Immature natural killer cell (primary cell): ENCODE measurements around the gene ZNF891. TPM values are rescaled to one million over a fixed set of nuclear protein-coding genes. Genes with fewer than 3 reads are reported as not detected.

Experiments
- DNase-seq, 3 donors: peaks; one replicate each; pipeline ENCODE4 v3.0.0; 2022; ENCODE audit warnings: mixed read lengths in 1 of 3
- H3K27ac Mint-ChIP-seq, 6 donors: one replicate each; pipeline ENCODE4 v1.8.0; 2020; ENCODE audit warnings: mixed read lengths in 6 of 6, mild to moderate bottlenecking in 5 of 6, inconsistent platforms in 4 of 6, moderate library complexity in 3 of 6
- H3K27me3 Mint-ChIP-seq, 3 donors: one replicate each; pipeline ENCODE4 v1.8.0; 2020 to 2021; ENCODE audit warnings: low read depth in 3 of 3, mild to moderate bottlenecking in 3 of 3, mixed read lengths in 3 of 3, moderate library complexity in 3 of 3, inconsistent platforms in 1 of 3
- H3K36me3 Mint-ChIP-seq, 3 donors: one replicate each; pipeline ENCODE4 v1.8.0; 2020; ENCODE audit warnings: mixed read lengths in 3 of 3, inconsistent platforms in 2 of 3, mild to moderate bottlenecking in 2 of 3
- H3K4me1 Mint-ChIP-seq, 2 donors: one replicate each; pipeline ENCODE4 v1.8.0; 2020; ENCODE audit warnings: inconsistent platforms in 2 of 2, mild to moderate bottlenecking in 2 of 2, mixed read lengths in 2 of 2, moderate library complexity in 1 of 2
- H3K4me3 Mint-ChIP-seq, 5 donors: one replicate each; pipeline ENCODE4 v1.8.0; 2020; ENCODE audit warnings: mild to moderate bottlenecking in 5 of 5, mixed read lengths in 5 of 5, inconsistent platforms in 3 of 5, moderate library complexity in 3 of 5
- H3K9me3 Mint-ChIP-seq, 6 donors: one replicate each; pipeline ENCODE4 v1.8.0; 2020; ENCODE audit warnings: mild to moderate bottlenecking in 6 of 6, mixed read lengths in 6 of 6, inconsistent platforms in 4 of 6, moderate library complexity in 3 of 6
- polyA plus RNA-seq, 3 donors: library from polyadenylated mRNA; unstranded; fragments of 300-500 nt; fragmentation: Illumina TruSeq; gene quantifications; one replicate each; pipeline ENCODE4 v1.2.3, GENCODE V29; 2021

Gene ZNF891
- polyA plus RNA-seq = under 1 TPM; 0.30 to 0.38 (median 0.37) TPM

GRCh38 chr12:133130038-133130807 lies at the start of gene ZNF891, which contains the start of gene ZNF10:
Gene ZNF891 (minus strand): TSS chr12:133130274. CDS start chr12:133121918, 8,356 bp downstream.
Gene ZNF10 (plus strand): TSS chr12:133130627. CDS start chr12:133144493, 13,866 bp downstream.
- peaks cover 45 to 47% (median 46%) of the 10 kb centered on the region in 3 donors for H3K36me3 Mint-ChIP-seq
- peak; percentile 95 to 96 (median 96) for DNase-seq
- H3K27ac Mint-ChIP-seq = peak within 1 kb of the TSS; percentile 96 to 100 (median 100)
- H3K27me3 Mint-ChIP-seq = peaks cover 12 to 22% (median 15%) of the 10 kb centered on the region in 3 donors
- peaks cover 43 to 81% (median 68%) of the 10 kb centered on the region in 6 donors for H3K9me3 Mint-ChIP-seq
- H3K4me3 Mint-ChIP-seq = peak within 1 kb of the TSS; percentile 90 to 99 (median 97)
- H3K4me1 Mint-ChIP-seq = peaks cover 19 to 26% of the 10 kb centered on the region in 2 donors

GRCh38 chr12:133174901-133175300 lies 44.8 kb upstream of the ZNF891 start:
- H3K4me1 Mint-ChIP-seq = no peaks in the 10 kb centered on the region
- no peak overlapping the region for H3K4me3 Mint-ChIP-seq
- DNase-seq = no peak
- peaks cover 7 to 14% (median 12%) of the 10 kb centered on the region in 3 donors for H3K36me3 Mint-ChIP-seq
- peaks cover 31 to 67% (median 48%) of the 10 kb centered on the region in 6 donors for H3K9me3 Mint-ChIP-seq
- H3K27me3 Mint-ChIP-seq = peaks cover 0 to 7% (median 2%) of the 10 kb centered on the region in 3 donors
- H3K27ac Mint-ChIP-seq = no peak overlapping the region

GRCh38 chr12:133172491-133172890 lies 42.4 kb upstream of the ZNF891 start:
- Mint-ChIP-seq H3K27me3 (peaks cover 0 to 7% (median 2%) of the 10 kb centered on the region in 3 donors), H3K36me3 (peaks cover 0 to 7% (median 6%) of the 10 kb centered on the region in 3 donors), H3K27ac (no peak overlapping the region), H3K4me1 (no peaks in the 10 kb centered on the region), H3K9me3 (peaks cover 31 to 75% (median 48%) of the 10 kb centered on the region in 6 donors), H3K4me3 (no peak overlapping the region)
- DNase-seq = no peak

- Mint-ChIP-seq H3K4me1 (no peaks in the 10 kb centered on the region), H3K36me3 (peaks cover 0 to 11% (median 11%) of the 10 kb centered on the region in 3 donors), H3K27me3 (no peaks in the 10 kb centered on the region), H3K27ac (no peak overlapping the region), H3K4me3 (no peak overlapping the region), H3K9me3 (peaks cover 29 to 82% (median 55%) of the 10 kb centered on the region in 6 donors)
- DNase-seq = no peak
Measured at GRCh38 chr12:133165776-133166175, 35.7 kb upstream of the ZNF891 start.

- DNase-seq = no peak
- H3K36me3 Mint-ChIP-seq = peaks cover 70 to 80% (median 77%) of the 10 kb centered on the region in 3 donors
- H3K9me3 Mint-ChIP-seq = peaks cover 78 to 96% (median 93%) of the 10 kb centered on the region in 6 donors
- peaks cover 0 to 4% (median 2%) of the 10 kb centered on the region in 3 donors for H3K27me3 Mint-ChIP-seq
- H3K27ac Mint-ChIP-seq = no peak overlapping the region
- H3K4me1 Mint-ChIP-seq = no peaks in the 10 kb centered on the region
- no peak overlapping the region for H3K4me3 Mint-ChIP-seq
Measured at GRCh38 chr12:133156125-133156690, 26.1 kb upstream of the ZNF891 start.

GRCh38 chr12:133145981-133146380 lies 15.9 kb upstream of the ZNF891 start:
- Mint-ChIP-seq H3K4me3 (no peak overlapping the region), H3K9me3 (peaks cover 54 to 86% (median 78%) of the 10 kb centered on the region in 6 donors), H3K4me1 (no peaks in the 10 kb centered on the region), H3K27me3 (peaks cover 0 to 1% (median 0%) of the 10 kb centered on the region in 3 donors), H3K36me3 (peaks cover 66 to 80% (median 79%) of the 10 kb centered on the region in 3 donors), H3K27ac (no peak overlapping the region)
- DNase-seq = no peak

GRCh38 chr12:133135747-133136146 lies 5.7 kb upstream of the ZNF891 start:
- peaks cover 72 to 76% (median 76%) of the 10 kb centered on the region in 3 donors for H3K36me3 Mint-ChIP-seq
- H3K4me3 Mint-ChIP-seq = no peak overlapping the region
- DNase-seq = no peak
- no peak overlapping the region for H3K27ac Mint-ChIP-seq
- H3K9me3 Mint-ChIP-seq = peaks cover 51 to 91% (median 79%) of the 10 kb centered on the region in 6 donors
- peaks cover 8 to 11% of the 10 kb centered on the region in 2 donors for H3K4me1 Mint-ChIP-seq
- H3K27me3 Mint-ChIP-seq = peaks cover 3 to 9% (median 7%) of the 10 kb centered on the region in 3 donors

GRCh38 chr12:133130808-133131128 lies 694 bp upstream of the ZNF891 start:
- Mint-ChIP-seq H3K4me3 (peak overlapping the region; percentile 90 to 99 (median 97)), H3K4me1 (peaks cover 19 to 26% of the 10 kb centered on the region in 2 donors), H3K27me3 (peaks cover 12 to 22% (median 15%) of the 10 kb centered on the region in 3 donors), H3K27ac (peak overlapping the region; percentile 96 to 100 (median 100)), H3K9me3 (peaks cover 43 to 81% (median 67%) of the 10 kb centered on the region in 6 donors), H3K36me3 (peaks cover 45 to 52% (median 47%) of the 10 kb centered on the region in 3 donors)
- DNase-seq = no peak

- Mint-ChIP-seq H3K9me3 (peaks cover 42 to 81% (median 70%) of the 10 kb centered on the region in 6 donors), H3K27ac (peak overlapping the region; percentile 96 to 100 (median 100)), H3K4me3 (peak overlapping the region; percentile 90 to 99 (median 97)), H3K27me3 (peaks cover 12 to 22% (median 13%) of the 10 kb centered on the region in 3 donors), H3K36me3 (peaks cover 44 to 49% (median 44%) of the 10 kb centered on the region in 3 donors), H3K4me1 (peaks cover 21 to 26% of the 10 kb centered on the region in 2 donors)
- DNase-seq = no peak
Measured at GRCh38 chr12:133129368-133130037, 571 bp downstream of the ZNF891 start.

GRCh38 chr12:133124674-133125073 lies 5.4 kb downstream of the ZNF891 start:
- Mint-ChIP-seq H3K27ac (no peak overlapping the region), H3K36me3 (peaks cover 53 to 63% (median 58%) of the 10 kb centered on the region in 3 donors), H3K27me3 (peaks cover 0 to 7% (median 4%) of the 10 kb centered on the region in 3 donors), H3K9me3 (peaks cover 61 to 91% (median 86%) of the 10 kb centered on the region in 6 donors), H3K4me1 (peaks cover 4 to 6% of the 10 kb centered on the region in 2 donors), H3K4me3 (peak overlapping the region in 1 of 5 donors; percentile 42)
- no peak for DNase-seq

GRCh38 chr12:133120385-133121191 lies 9.5 kb downstream of the ZNF891 start:
- H3K4me1 Mint-ChIP-seq = peaks cover 0 to 2% of the 10 kb centered on the region in 2 donors
- H3K36me3 Mint-ChIP-seq = peaks cover 60 to 72% (median 64%) of the 10 kb centered on the region in 3 donors
- H3K27me3 Mint-ChIP-seq = peaks cover 0 to 2% (median 2%) of the 10 kb centered on the region in 3 donors
- H3K27ac Mint-ChIP-seq = no peak overlapping the region
- no peak for DNase-seq
- peaks cover 62 to 95% (median 95%) of the 10 kb centered on the region in 6 donors for H3K9me3 Mint-ChIP-seq
- no peak overlapping the region for H3K4me3 Mint-ChIP-seq

- peaks cover 54 to 66% (median 65%) of the 10 kb centered on the region in 3 donors for H3K36me3 Mint-ChIP-seq
- no peaks in the 10 kb centered on the region for H3K4me1 Mint-ChIP-seq
- peaks cover 0 to 4% (median 3%) of the 10 kb centered on the region in 3 donors for H3K27me3 Mint-ChIP-seq
Measured at GRCh38 chr12:133108150-133108549, 21.9 kb downstream of the ZNF891 start.

More at GRCh38 chr12:133108150-133108549, 21.9 kb downstream of the ZNF891 start:
- Mint-ChIP-seq H3K4me3 (no peak overlapping the region), H3K27ac (no peak overlapping the region), H3K9me3 (peaks cover 58 to 97% (median 95%) of the 10 kb centered on the region in 6 donors)
- DNase-seq = no peak
